HepG2 (cell line): Measurements from ENCODE around the gene KRTAP19-1. TPM values are rescaled to one million over a fixed set of nuclear protein-coding genes. Genes with fewer than 3 reads are reported as not detected.

Experiments
- ATAC-seq: fragments of 200-7000 bp; cut with Tn5 transposase; 3 replicates; pipeline ENCODE4 v1.9.1; 2020; ENCODE audit warnings: mild to moderate bottlenecking, moderate library complexity
- BruUV-seq: library from RNA; stranded (reverse); fragments of 400-500 nt; replicated peaks from 2 replicates; lab custom pipeline; 2021; lab: Mats Ljungman, UMichigan
- CTCF ChIA-PET: fragments of 300-600 bp; formaldehyde crosslinking; extraction: SDS; loops from one replicate; lab custom pipeline; 2021; ENCODE audit warnings: low total read pairs, inconsistent platforms, low intra/inter-chr PET ratio; lab: Yijun Ruan, JAX
- POLR2A ChIA-PET: fragments of 350-600 bp; sonication (Branson Sonifier 250); formaldehyde crosslinking; loops from one replicate; lab custom pipeline; 2020; ENCODE audit warnings: antibody characterized with exemption, inconsistent platforms; lab: Yijun Ruan, JAX
- DNase-seq: peaks from one replicate; pipeline ENCODE4 v3.0.0-alpha.2; 2015; ENCODE audit warnings: low spot score
- FAIRE-seq: peaks from 3 replicates; lab custom pipeline; 2011; peaks lifted over from hg19 to GRCh38; lab: Jason Lieb, UNC
- H2AFZ ChIP-seq: one replicate; pipeline ENCODE4 v1.6.1; 2011; ENCODE audit warnings: low read length, inconsistent platforms
- H3K27ac ChIP-seq: fragments of 300-600 bp; 3 replicates; pipeline ENCODE4 v1.8.0; 2011; ENCODE audit warnings: mixed run types, mild to moderate bottlenecking, mixed read lengths, low read length, inconsistent platforms; ENCODE audit not compliant: insufficient read depth; ENCODE audit errors: extremely low read length
- H3K27me3 ChIP-seq, 2 experiments: fragments of 200-600 bp in 1 of 2; 2 replicates in 1 of 2; 3 replicates in 1 of 2; pipeline versions ENCODE4 v1.6.0 to v1.8.0; 2011; ENCODE audit warnings: low read length in 2 of 2, mild to moderate bottlenecking in 2 of 2, moderate library complexity in 2 of 2, inconsistent platforms in 1 of 2; ENCODE audit not compliant: insufficient read depth in 2 of 2, control insufficient read depth in 1 of 2
- H3K36me3 ChIP-seq, 2 experiments: fragments of 200-600 bp in 1 of 2; replicated peaks in 1 of 2; 2 replicates in 1 of 2; 3 replicates in 1 of 2; pipeline versions ENCODE4 v1.5.1 to v1.8.0; 2011; ENCODE audit warnings: low read length in 2 of 2, inconsistent platforms in 1 of 2; ENCODE audit not compliant: insufficient read depth in 2 of 2, control insufficient read depth in 1 of 2
- H3K4me1 ChIP-seq: 2 replicates; pipeline ENCODE4 v1.5.1; 2012; ENCODE audit warnings: low read length, inconsistent platforms; ENCODE audit not compliant: insufficient read depth
- H3K4me2 ChIP-seq: 2 replicates; pipeline ENCODE4 v1.6.0; 2011; ENCODE audit warnings: low read depth, low read length, inconsistent platforms
- H3K4me3 ChIP-seq, 3 experiments: fragments of 200-600 bp in 1 of 3; sonication (generic), shearing (Covaris generic) in 1 of 3; replicated peaks in 1 of 3; 2 replicates each; pipeline ENCODE4 v1.5.1; 2011 to 2016; ENCODE audit warnings: low read length in 3 of 3, inconsistent platforms in 2 of 3, low read depth in 2 of 3, mild to moderate bottlenecking in 2 of 3, control low read depth in 1 of 3, mixed read lengths in 1 of 3; ENCODE audit not compliant: insufficient read depth in 1 of 3
- H3K79me2 ChIP-seq: one replicate; pipeline ENCODE4 v1.6.1; 2011; ENCODE audit warnings: low read length, inconsistent platforms; ENCODE audit not compliant: insufficient read depth
- H3K9ac ChIP-seq: 2 replicates; pipeline ENCODE4 v1.6.0; 2011; ENCODE audit warnings: mild to moderate bottlenecking, low read depth, low read length, inconsistent platforms; ENCODE audit not compliant: insufficient read depth
- H3K9me3 ChIP-seq: 2 replicates; pipeline ENCODE4 v1.5.1; 2012; ENCODE audit warnings: mild to moderate bottlenecking, low read length
- H4K20me1 ChIP-seq: 2 replicates; pipeline ENCODE4 v1.6.0; 2011; ENCODE audit warnings: inconsistent platforms, mild to moderate bottlenecking, low read length, moderate library complexity; ENCODE audit not compliant: insufficient read depth
- ADNP ChIP-seq: sonication (generic); formaldehyde crosslinking; IDR thresholded peaks from 2 replicates; pipeline ENCODE4 v1.4.0; 2020; ENCODE audit warnings: missing genetic modification reagents
- FOSL2 ChIP-seq: sonication (generic); formaldehyde crosslinking; IDR thresholded peaks from 2 replicates; pipeline ENCODE4 v1.4.0; 2020; ENCODE audit warnings: missing genetic modification reagents
- SAFB2 ChIP-seq: sonication (generic); formaldehyde crosslinking; IDR thresholded peaks from 2 replicates; pipeline ENCODE4 v1.5.1; 2020; ENCODE audit warnings: missing genetic modification reagents, low read depth, mild to moderate bottlenecking, borderline replicate concordance
- ZFP1 ChIP-seq: IDR thresholded peaks from 2 replicates; pipeline ENCODE4 v1.6.1; 2016
- ZNF33B ChIP-seq: sonication (generic); formaldehyde crosslinking; IDR thresholded peaks from 2 replicates; pipeline ENCODE4 v1.5.1; 2020; ENCODE audit warnings: mild to moderate bottlenecking, missing genetic modification reagents
- ZNF383 ChIP-seq: sonication (generic); formaldehyde crosslinking; IDR thresholded peaks from 2 replicates; pipeline ENCODE4 v1.4.0; 2020; ENCODE audit warnings: missing genetic modification reagents, mild to moderate bottlenecking, borderline replicate concordance
- ZNF746 ChIP-seq: sonication (generic); formaldehyde crosslinking; IDR thresholded peaks from 2 replicates; pipeline ENCODE4 v1.8.0; 2022; ENCODE audit warnings: mild to moderate bottlenecking, missing genetic modification reagents
- ZNF883 ChIP-seq: sonication (generic); formaldehyde crosslinking; IDR thresholded peaks from 2 replicates; pipeline ENCODE4 v1.5.1; 2020; ENCODE audit warnings: mild to moderate bottlenecking, missing genetic modification reagents; ENCODE audit errors: not compliant biosample characterization
- WGBS: methylation state at CpG from one replicate; pipeline ENCODE4 v1.1.6; 2017; ENCODE audit warnings: low lambda C conversion rate; 5-methylcytosine and 5-hydroxymethylcytosine counted together
- in situ Hi-C: cut with HindIII; loops from 2 replicates; pipeline ENCODE4 v1.10.0; 2017; ENCODE audit warnings: low pct_unique_long_range_greater_than_20kb; ENCODE audit not compliant: extremely low pct_ligation_motif_present
- intact Hi-C: fragments of 100-400 bp; cut with micrococcal nuclease; formaldehyde crosslinking; loops from one replicate; pipeline ENCODE4 v1.10.0; 2022; ENCODE audit not compliant: unreplicated experiment
- polyA plus RNA-seq, 8 experiments: library from polyadenylated mRNA; depleted of rRNA in 3 of 8; stranded (reverse) in 7 of 8; unstranded in 1 of 8; fragments of >200 nt; fragmentation: Illumina TruSeq in 4 of 8; extraction: Trizol in 4 of 8; gene quantifications; 2 replicates each; pipeline versions ENCODE4 v1.2.1 to v1.2.3, GENCODE V29; 2011 to 2016; ENCODE audit warnings: low read depth in 4 of 8, missing spikeins in 1 of 8, mixed read lengths in 1 of 8; ENCODE audit not compliant: insufficient read depth in 1 of 8
- total RNA-seq, 5 experiments: library from RNA; depleted of rRNA; stranded (reverse); fragments of >200 nt; fragmentation: Illumina TruSeq; extraction: Trizol; gene quantifications; 2 replicates each; pipeline ENCODE4 v1.2.3, GENCODE V29; 2016; ENCODE audit warnings: low read depth in 1 of 5
- TF ChIP-seq, protein P1 (sequence below): IDR thresholded peaks from 2 replicates; pipeline ENCODE4 v1.6.1; 2016; ENCODE audit warnings: mild to moderate bottlenecking, missing biosample characterization, missing genetic modification reagents

Gene KRTAP19-1
- total and polyA plus RNA-seq, 2 of the 13 experiments (the other 11 are each of a cell fraction or from before 2014, with no cell fraction given): not detected

DNA sequence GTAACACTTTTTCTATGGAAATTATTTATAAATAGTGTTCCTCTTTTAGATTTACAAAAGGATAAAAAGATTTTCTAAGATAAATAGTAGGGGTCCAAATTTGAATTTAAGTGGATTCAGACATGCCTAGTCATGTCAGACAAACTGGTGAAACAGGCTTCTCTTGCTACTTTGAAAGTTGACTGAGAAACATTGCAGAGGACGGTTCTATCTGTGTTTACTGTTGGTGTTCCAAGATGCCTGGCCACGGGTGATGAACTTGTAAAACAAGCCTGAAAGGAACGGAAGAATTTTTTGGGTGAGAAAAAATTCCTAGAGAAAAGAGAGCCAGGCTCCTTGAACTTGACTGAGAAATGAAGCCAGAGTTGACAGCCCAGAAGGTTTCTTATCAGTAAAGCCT lies 2.2 kb downstream of the KRTAP19-1 start:
- no peak overlapping the region for H3K4me3 ChIP-seq
- no peak overlapping the region for H3K9ac ChIP-seq
- in situ Hi-C loops: no loop called here
- H3K27ac ChIP-seq: no peak overlapping the region
- DNase-seq (no peak), FAIRE-seq (no peak), ATAC-seq (no peak)
- CTCF ChIA-PET: no interaction called here
- H3K4me2 ChIP-seq: no peak overlapping the region
- H4K20me1 ChIP-seq: no peaks in the 10 kb centered on the region
- H3K4me1 ChIP-seq: no peaks in the 10 kb centered on the region
- 2% methylated on average over 3 of the region's 3 CpGs for WGBS
- no peak overlapping the region for H2AFZ ChIP-seq
- no peaks in the 10 kb centered on the region for H3K27me3 ChIP-seq
- BruUV-seq: no TSS peak
- no peak for TF ChIP-seq FOSL2
- TF ChIP-seq, protein P1, sequence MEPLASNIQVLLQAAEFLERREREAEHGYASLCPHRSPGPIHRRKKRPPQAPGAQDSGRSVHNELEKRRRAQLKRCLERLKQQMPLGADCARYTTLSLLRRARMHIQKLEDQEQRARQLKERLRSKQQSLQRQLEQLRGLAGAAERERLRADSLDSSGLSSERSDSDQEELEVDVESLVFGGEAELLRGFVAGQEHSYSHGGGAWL (CRISPR knock-in tag): no peak
- TF ChIP-seq ADNP: no peak
- TF ChIP-seq ZFP1 (CRISPR knock-in tag): no peak
- no peak for TF ChIP-seq ZNF383
- no peak for TF ChIP-seq ZNF33B (CRISPR knock-in tag)
- no peak for TF ChIP-seq ZNF746
- TF ChIP-seq ZNF883 (CRISPR knock-in tag): no peak
- no peak for TF ChIP-seq SAFB2 (CRISPR knock-in tag)
- no peaks in the 10 kb centered on the region for H3K79me2 ChIP-seq
- POLR2A ChIA-PET: no interaction called here
- peaks cover 85% of the 10 kb centered on the region for H3K9me3 ChIP-seq
- intact Hi-C loops: no loop called here
- H3K36me3 ChIP-seq: no peaks in the 10 kb centered on the region
